ENCODE measurements around the gene CPEB4. TPM values are rescaled to one million over a fixed set of nuclear protein-coding genes. Genes with fewer than 3 reads are reported as not detected.

Gene CPEB4
- total and polyA plus RNA-seq, 10 of the 15 experiments (the other 5 are each of a cell fraction or from before 2014, with no cell fraction given), result 6.9 to 33.1 (median 20.4) TPM

GRCh38 chr5:173866243-173866857 lies 21.8 kb upstream of the CPEB4 start:
- no peak for ATAC-seq
- SMC1A ChIA-PET (ENCODE audit: uncharacterized antibody, unreplicated experiment), result interaction anchor here (0.6 kb wide), 1 partner anchor 26 kb away, joined by 3 read pairs; no protein-coding TSS in a partner anchor
- FAIRE-seq, result no peak
- 65% methylated on average over 15 of the region's 15 CpGs for WGBS (ENCODE audit: insufficient coverage, insufficient replicate concordance, low lambda C conversion rate, missing lambda C conversion rate)
- Histone ChIP-seq H3K9me3 (replicated peaks; ENCODE audit: control insufficient read depth, insufficient read depth, low read length) (no peaks in the 10 kb centered on the region; the same call in 2 of the 3 replicates), H3K27me3 (replicated peaks in 1 of 2; ENCODE audit: control insufficient read depth in 2 of 2, insufficient read depth in 2 of 2, low read length in 1 of 2) (no peaks in the 10 kb centered on the region), H3K4me1 (ENCODE audit: control insufficient read depth, insufficient read depth, low read length) (no peaks in the 10 kb centered on the region), H3K9ac (ENCODE audit: control insufficient read depth, insufficient read depth, low read length) (no peak overlapping the region), H3K36me3 (ENCODE audit: control insufficient read depth in 2 of 2, insufficient read depth in 2 of 2, low read length in 1 of 2) (no peaks in the 10 kb centered on the region), H3K27ac (ENCODE audit: control insufficient read depth, insufficient read depth) (no peak overlapping the region), H3K4me2 (ENCODE audit: control insufficient read depth, insufficient read depth) (no peak overlapping the region), H3K79me2 (ENCODE audit: control insufficient read depth, insufficient read depth, low read length) (no peaks in the 10 kb centered on the region), H3K4me3 (no peak overlapping the region), H2AFZ (ENCODE audit: control insufficient read depth, low read depth, low read length) (no peak overlapping the region), H4K20me1 (ENCODE audit: control insufficient read depth, insufficient read depth) (no peaks in the 10 kb centered on the region)
- in situ Hi-C loops (cut with MboI), result no loop called here
- BruUV-seq (replicated peaks), result no TSS peak
- DNase-seq (ENCODE audit: low read depth, low spot score), result no peak
- POLR2A ChIA-PET, result interaction anchor here (0.7 kb wide), 2 partner anchors 10 to 121 kb away, joined by 3 to 4 read pairs; no protein-coding TSS in a partner anchor
- intact Hi-C loops (cut with micrococcal nuclease; ENCODE audit: unreplicated experiment), result no loop called here
- CTCF ChIA-PET, result interaction anchor here (1.0 to 1.4 kb wide), 2 partner anchors 59 to 105 kb away, joined by 3 read pairs; no protein-coding TSS in a partner anchor
- RAD21 ChIA-PET (ENCODE audit: unreplicated experiment), result no interaction called here
- no peak for TF ChIP-seq CREB1 (IDR thresholded peaks at IDR 0.05; ENCODE audit: low read depth)
- no peak for TF ChIP-seq SP1 (IDR thresholded peaks at IDR 0.05; ENCODE audit: low read depth, low read length)
- TF ChIP-seq ZBTB40 (IDR thresholded peaks at IDR 0.05; ENCODE audit: borderline replicate concordance), result no peak
- no peak for TF ChIP-seq PKNOX1 (IDR thresholded peaks at IDR 0.05)
- TF ChIP-seq YY1 (IDR thresholded peaks at IDR 0.05; ENCODE audit: low read depth, low read length), result no peak
- no peak for TF ChIP-seq BCLAF1 (IDR thresholded peaks at IDR 0.05)
- TF ChIP-seq ZBTB4 (CRISPR knock-in tag; IDR thresholded peaks at IDR 0.05), result no peak
